ENCODE results near the gene ZMAT5. TPM values are rescaled to one million over a fixed set of nuclear protein-coding genes. Genes with fewer than 3 reads are reported as not detected.

ZMAT5 gene
- total RNA-seq, 5 donors from 2014 or later (not counting 1 experiment from before 2014, with no cell fraction given) = 11.2 to 23.1 (median 21.1) TPM

- Histone ChIP-seq H3K27ac (ENCODE audit: low read length) (no peak overlapping the region), H3K9me3 (no peaks in the 10 kb centered on the region), H3K27me3 (replicated peaks in 1 of 2; ENCODE audit: control insufficient read depth in 2 of 2, extremely low read depth in 1 of 2, insufficient read depth in 2 of 2, low read length in 1 of 2) (peaks cover 3 to 85% of the 10 kb centered on the region in 2 experiments), H3K4me1 (ENCODE audit: control insufficient read depth in 1 of 2, extremely low read depth in 1 of 2, insufficient read depth in 2 of 2, low read length in 2 of 2) (peaks cover 0 to 5% of the 10 kb centered on the region in 2 experiments), H3K4me3 (ENCODE audit: control insufficient read depth in 1 of 2, extremely low read depth in 1 of 2, low read length in 1 of 2) (no peak overlapping the region), H3K36me3 (ENCODE audit: control insufficient read depth in 2 of 2, extremely low read depth in 1 of 2, insufficient read depth in 1 of 2, low read length in 1 of 2) (no peaks in the 10 kb centered on the region)
- no peaks in the 10 kb centered on the region for H3K9me3 Mint-ChIP-seq
- ATAC-seq (replicated peaks in 1 of 4) = no peak
- CTCF ChIA-PET = no interaction called here
- no peak overlapping the region for H3K4me3 Mint-ChIP-seq
- DNase-seq = peak in 3 of 35 experiments; percentile 12 to 17 (median 14)
- no peak overlapping the region for H3K27ac Mint-ChIP-seq
- POLR2A ChIA-PET = no interaction called here
- H3K36me3 Mint-ChIP-seq = no peaks in the 10 kb centered on the region
- H3K27me3 Mint-ChIP-seq = peaks cover 38 to 59% of the 10 kb centered on the region in 2 donors
- 81% methylated on average over 12 of the region's 16 CpGs for WGBS (ENCODE audit: insufficient coverage)
- H3K4me1 Mint-ChIP-seq = peaks cover 0 to 9% (median 4%) of the 10 kb centered on the region in 3 donors
These were observed 49.8 kb downstream of the ZMAT5 start for GRCh38 chr22:29716814-29717545.

GRCh38 chr22:29715705-29716104 lies 51.1 kb downstream of the ZMAT5 start:
- peaks cover 0 to 7% (median 4%) of the 10 kb centered on the region in 3 donors for H3K4me1 Mint-ChIP-seq
- Histone ChIP-seq H3K27me3 (replicated peaks in 1 of 2; ENCODE audit: control insufficient read depth in 2 of 2, extremely low read depth in 1 of 2, insufficient read depth in 2 of 2, low read length in 1 of 2) (peaks cover 3 to 81% of the 10 kb centered on the region in 2 experiments), H3K36me3 (ENCODE audit: control insufficient read depth in 2 of 2, extremely low read depth in 1 of 2, insufficient read depth in 1 of 2, low read length in 1 of 2) (no peaks in the 10 kb centered on the region), H3K4me1 (ENCODE audit: control insufficient read depth in 1 of 2, extremely low read depth in 1 of 2, insufficient read depth in 2 of 2, low read length in 2 of 2) (peaks cover 0 to 5% of the 10 kb centered on the region in 2 experiments), H3K27ac (ENCODE audit: low read length) (no peak overlapping the region), H3K9me3 (no peaks in the 10 kb centered on the region), H3K4me3 (ENCODE audit: control insufficient read depth in 1 of 2, extremely low read depth in 1 of 2, low read length in 1 of 2) (no peak overlapping the region)
- no peaks in the 10 kb centered on the region for H3K36me3 Mint-ChIP-seq
- POLR2A ChIA-PET = no interaction called here
- peaks cover 34 to 54% of the 10 kb centered on the region in 2 donors for H3K27me3 Mint-ChIP-seq
- no peak for DNase-seq
- no peak overlapping the region for H3K4me3 Mint-ChIP-seq
- no peak for ATAC-seq (replicated peaks in 1 of 4)
- CTCF ChIA-PET = no interaction called here
- 100% methylated on average over 2 of the region's 5 CpGs for WGBS (ENCODE audit: insufficient coverage)
- H3K9me3 Mint-ChIP-seq = no peaks in the 10 kb centered on the region
- peak overlapping the region in 1 of 2 donors; percentile 8 for H3K27ac Mint-ChIP-seq

GRCh38 chr22:29715240-29715639 lies 51.6 kb downstream of the ZMAT5 start:
- H3K9me3 Mint-ChIP-seq = no peaks in the 10 kb centered on the region
- H3K27me3 ChIP-seq (replicated peaks in 1 of 2; ENCODE audit: control insufficient read depth in 2 of 2, extremely low read depth in 1 of 2, insufficient read depth in 2 of 2, low read length in 1 of 2) = peaks cover 3 to 86% of the 10 kb centered on the region in 2 experiments
- no peak overlapping the region for H3K27ac Mint-ChIP-seq
- ChIA-PET POLR2A (no interaction called here), CTCF (no interaction called here)
- DNase-seq (no peak), ATAC-seq (replicated peaks in 1 of 4) (no peak)
- peaks cover 34 to 54% of the 10 kb centered on the region in 2 donors for H3K27me3 Mint-ChIP-seq
- H3K9me3 ChIP-seq = no peaks in the 10 kb centered on the region
- H3K36me3 Mint-ChIP-seq = no peaks in the 10 kb centered on the region
- no peaks in the 10 kb centered on the region for H3K36me3 ChIP-seq (ENCODE audit: control insufficient read depth in 2 of 2, extremely low read depth in 1 of 2, insufficient read depth in 1 of 2, low read length in 1 of 2)
- H3K4me1 Mint-ChIP-seq = peaks cover 0 to 7% (median 4%) of the 10 kb centered on the region in 3 donors
- no peak overlapping the region for H3K4me3 ChIP-seq (ENCODE audit: control insufficient read depth in 1 of 2, extremely low read depth in 1 of 2, low read length in 1 of 2)
- H3K27ac ChIP-seq (ENCODE audit: low read length) = no peak overlapping the region
- 57% methylated on average over 9 of the region's 13 CpGs for WGBS (ENCODE audit: insufficient coverage)
- peaks cover 0 to 5% of the 10 kb centered on the region in 2 experiments for H3K4me1 ChIP-seq (ENCODE audit: control insufficient read depth in 1 of 2, extremely low read depth in 1 of 2, insufficient read depth in 2 of 2, low read length in 2 of 2)
- H3K4me3 Mint-ChIP-seq = no peak overlapping the region

GRCh38 chr22:29713156-29713727 lies 53.6 kb downstream of the ZMAT5 start:
- ChIA-PET CTCF (no interaction called here), POLR2A (no interaction called here)
- no peaks in the 10 kb centered on the region for H3K4me1 ChIP-seq (ENCODE audit: control insufficient read depth in 1 of 2, extremely low read depth in 1 of 2, insufficient read depth in 2 of 2, low read length in 2 of 2)
- H3K27ac ChIP-seq (ENCODE audit: low read length) = no peak overlapping the region
- peaks cover 20 to 40% of the 10 kb centered on the region in 2 donors for H3K27me3 Mint-ChIP-seq
- H3K36me3 ChIP-seq (ENCODE audit: control insufficient read depth in 2 of 2, extremely low read depth in 1 of 2, insufficient read depth in 1 of 2, low read length in 1 of 2) = no peaks in the 10 kb centered on the region
- no peak overlapping the region for H3K27ac Mint-ChIP-seq
- WGBS (ENCODE audit: insufficient coverage) = 60% methylated on average over 6 of the region's 8 CpGs
- H3K4me3 ChIP-seq (ENCODE audit: control insufficient read depth in 1 of 2, extremely low read depth in 1 of 2, low read length in 1 of 2) = no peak overlapping the region
- H3K4me3 Mint-ChIP-seq = no peak overlapping the region
- no peak for DNase-seq
- no peaks in the 10 kb centered on the region for H3K9me3 Mint-ChIP-seq
- no peak for ATAC-seq (replicated peaks in 1 of 4)
- H3K4me1 Mint-ChIP-seq = no peaks in the 10 kb centered on the region
- H3K27me3 ChIP-seq (replicated peaks in 1 of 2; ENCODE audit: control insufficient read depth in 2 of 2, extremely low read depth in 1 of 2, insufficient read depth in 2 of 2, low read length in 1 of 2) = peaks cover 1 to 78% of the 10 kb centered on the region in 2 experiments
- H3K36me3 Mint-ChIP-seq = no peaks in the 10 kb centered on the region
- no peaks in the 10 kb centered on the region for H3K9me3 ChIP-seq

DNA sequence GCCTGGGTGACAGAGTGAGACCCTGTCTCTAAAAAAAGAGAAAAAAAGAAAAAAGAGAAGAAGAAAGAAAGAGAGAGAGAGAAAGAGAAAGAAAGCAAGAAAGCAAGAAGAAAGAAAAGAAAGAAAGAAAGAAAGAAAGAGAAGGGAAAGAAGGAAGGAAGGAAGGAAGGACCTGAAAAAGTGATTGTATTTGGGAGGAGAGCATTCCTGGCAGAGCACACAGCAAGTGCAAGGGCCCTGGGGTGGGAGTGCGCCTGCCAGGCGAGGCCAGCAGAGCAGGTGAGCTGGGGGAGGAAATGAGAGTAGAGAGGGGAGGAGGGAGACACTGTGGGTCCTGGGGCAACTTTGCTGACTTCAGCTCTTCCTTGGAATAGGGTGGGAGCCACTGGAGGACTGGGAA lies 54.7 kb downstream of the ZMAT5 start:
- H3K27ac ChIP-seq (ENCODE audit: low read length) = no peak overlapping the region
- Mint-ChIP-seq H3K36me3 (no peaks in the 10 kb centered on the region), H3K4me1 (no peaks in the 10 kb centered on the region), H3K4me3 (no peak overlapping the region), H3K9me3 (no peaks in the 10 kb centered on the region), H3K27me3 (peaks cover 13 to 32% of the 10 kb centered on the region in 2 donors), H3K27ac (no peak overlapping the region)
- H3K9me3 ChIP-seq = no peaks in the 10 kb centered on the region
- DNase-seq (no peak), ATAC-seq (replicated peaks in 1 of 4) (no peak)
- H3K27me3 ChIP-seq (replicated peaks in 1 of 2; ENCODE audit: control insufficient read depth in 2 of 2, extremely low read depth in 1 of 2, insufficient read depth in 2 of 2, low read length in 1 of 2) = peaks cover 0 to 68% of the 10 kb centered on the region in 2 experiments
- H3K36me3 ChIP-seq (ENCODE audit: control insufficient read depth in 2 of 2, extremely low read depth in 1 of 2, insufficient read depth in 1 of 2, low read length in 1 of 2) = no peaks in the 10 kb centered on the region
- ChIA-PET POLR2A (interaction anchor here in 1 of 2 donors (0.7 kb wide), 1 partner anchor 11 kb away, joined by 5 read pairs; no protein-coding TSS in a partner anchor), CTCF (no interaction called here)
- H3K4me1 ChIP-seq (ENCODE audit: control insufficient read depth in 1 of 2, extremely low read depth in 1 of 2, insufficient read depth in 2 of 2, low read length in 2 of 2) = no peaks in the 10 kb centered on the region
- H3K4me3 ChIP-seq (ENCODE audit: control insufficient read depth in 1 of 2, extremely low read depth in 1 of 2, low read length in 1 of 2) = no peak overlapping the region
- WGBS (ENCODE audit: insufficient coverage) = 73% methylated on average over 2 of the region's 2 CpGs

GRCh38 chr22:29710922-29711593 lies 55.7 kb downstream of the ZMAT5 start:
- no peaks in the 10 kb centered on the region for H3K4me1 ChIP-seq (ENCODE audit: control insufficient read depth in 1 of 2, extremely low read depth in 1 of 2, insufficient read depth in 2 of 2, low read length in 2 of 2)
- ATAC-seq (replicated peaks in 1 of 4) (no peak), DNase-seq (no peak)
- H3K36me3 Mint-ChIP-seq = no peaks in the 10 kb centered on the region
- ChIA-PET CTCF (no interaction called here), POLR2A (no interaction called here)
- 88% methylated on average over 6 of the region's 18 CpGs for WGBS (ENCODE audit: insufficient coverage)
- no peak overlapping the region for H3K27ac ChIP-seq (ENCODE audit: low read length)
- no peaks in the 10 kb centered on the region for H3K36me3 ChIP-seq (ENCODE audit: control insufficient read depth in 2 of 2, extremely low read depth in 1 of 2, insufficient read depth in 1 of 2, low read length in 1 of 2)
- peaks cover 0 to 58% of the 10 kb centered on the region in 2 experiments for H3K27me3 ChIP-seq (replicated peaks in 1 of 2; ENCODE audit: control insufficient read depth in 2 of 2, extremely low read depth in 1 of 2, insufficient read depth in 2 of 2, low read length in 1 of 2)
- H3K4me3 ChIP-seq (ENCODE audit: control insufficient read depth in 1 of 2, extremely low read depth in 1 of 2, low read length in 1 of 2) = no peak overlapping the region
- no peak overlapping the region for H3K27ac Mint-ChIP-seq
- H3K27me3 Mint-ChIP-seq = peaks cover 3 to 22% of the 10 kb centered on the region in 2 donors
- H3K9me3 Mint-ChIP-seq = no peaks in the 10 kb centered on the region
- no peaks in the 10 kb centered on the region for H3K9me3 ChIP-seq
- no peak overlapping the region for H3K4me3 Mint-ChIP-seq
- no peaks in the 10 kb centered on the region for H3K4me1 Mint-ChIP-seq

All from T-cell (primary cell).